KMS-11 (cell line): ENCODE measurements around the gene PLOD3.

Experiments
- H2AFZ ChIP-seq: fragments of 200-600 bp; sonication (generic); 2 replicates; pipeline ENCODE4 v1.6.1; 2016; ENCODE audit warnings: antibody characterized with exemption, mixed run types, low read depth
- H3K27ac ChIP-seq: fragments of 200-600 bp; sonication (generic); 2 replicates; pipeline ENCODE4 v1.6.1; 2016; ENCODE audit warnings: mild to moderate bottlenecking, mixed run types
- H3K27me3 ChIP-seq: fragments of 200-600 bp; sonication (generic); 2 replicates; pipeline ENCODE4 v1.6.1; 2017; ENCODE audit warnings: mild to moderate bottlenecking, low read depth, mixed run types, moderate library complexity; ENCODE audit not compliant: insufficient read depth
- H3K36me3 ChIP-seq: fragments of 200-600 bp; sonication (generic); 2 replicates; pipeline ENCODE4 v1.6.1; 2017; ENCODE audit warnings: mild to moderate bottlenecking, mixed run types; ENCODE audit not compliant: insufficient read depth
- H3K4me1 ChIP-seq: fragments of 200-600 bp; sonication (generic); 2 replicates; pipeline ENCODE4 v1.6.1; 2016; ENCODE audit warnings: mild to moderate bottlenecking, low read depth, mixed run types; ENCODE audit not compliant: poor library complexity, severe bottlenecking
- H3K4me2 ChIP-seq: fragments of 200-600 bp; sonication (generic); 2 replicates; pipeline ENCODE4 v1.7.0; 2016; ENCODE audit warnings: mild to moderate bottlenecking, mixed run types
- H3K4me3 ChIP-seq: fragments of 200-600 bp; sonication (generic); IDR thresholded peaks from 2 replicates; pipeline ENCODE4 v1.6.1; 2017; ENCODE audit warnings: low read depth, low read length, mixed read lengths; ENCODE audit not compliant: insufficient read depth
- H3K79me2 ChIP-seq: fragments of 200-600 bp; sonication (generic); 2 replicates; pipeline ENCODE4 v1.6.1; 2016; ENCODE audit warnings: low read depth, mixed run types; ENCODE audit not compliant: insufficient read depth
- H3K9ac ChIP-seq: fragments of 200-600 bp; sonication (generic); 2 replicates; pipeline ENCODE4 v1.6.1; 2016; ENCODE audit warnings: mild to moderate bottlenecking, mixed run types
- H4K20me1 ChIP-seq: fragments of 200-600 bp; sonication (generic); 2 replicates; pipeline ENCODE4 v1.6.1; 2016; ENCODE audit warnings: mild to moderate bottlenecking, mixed run types; ENCODE audit not compliant: insufficient read depth
- CTCF ChIP-seq: fragments of 200-600 bp; sonication (generic); conservative IDR thresholded peaks from 2 replicates; pipeline ENCODE4 v1.6.1; 2017; ENCODE audit warnings: low read depth, mild to moderate bottlenecking, antibody characterized with exemption, low read length, moderate library complexity, mixed read lengths

PLOD3 gene

DNA sequence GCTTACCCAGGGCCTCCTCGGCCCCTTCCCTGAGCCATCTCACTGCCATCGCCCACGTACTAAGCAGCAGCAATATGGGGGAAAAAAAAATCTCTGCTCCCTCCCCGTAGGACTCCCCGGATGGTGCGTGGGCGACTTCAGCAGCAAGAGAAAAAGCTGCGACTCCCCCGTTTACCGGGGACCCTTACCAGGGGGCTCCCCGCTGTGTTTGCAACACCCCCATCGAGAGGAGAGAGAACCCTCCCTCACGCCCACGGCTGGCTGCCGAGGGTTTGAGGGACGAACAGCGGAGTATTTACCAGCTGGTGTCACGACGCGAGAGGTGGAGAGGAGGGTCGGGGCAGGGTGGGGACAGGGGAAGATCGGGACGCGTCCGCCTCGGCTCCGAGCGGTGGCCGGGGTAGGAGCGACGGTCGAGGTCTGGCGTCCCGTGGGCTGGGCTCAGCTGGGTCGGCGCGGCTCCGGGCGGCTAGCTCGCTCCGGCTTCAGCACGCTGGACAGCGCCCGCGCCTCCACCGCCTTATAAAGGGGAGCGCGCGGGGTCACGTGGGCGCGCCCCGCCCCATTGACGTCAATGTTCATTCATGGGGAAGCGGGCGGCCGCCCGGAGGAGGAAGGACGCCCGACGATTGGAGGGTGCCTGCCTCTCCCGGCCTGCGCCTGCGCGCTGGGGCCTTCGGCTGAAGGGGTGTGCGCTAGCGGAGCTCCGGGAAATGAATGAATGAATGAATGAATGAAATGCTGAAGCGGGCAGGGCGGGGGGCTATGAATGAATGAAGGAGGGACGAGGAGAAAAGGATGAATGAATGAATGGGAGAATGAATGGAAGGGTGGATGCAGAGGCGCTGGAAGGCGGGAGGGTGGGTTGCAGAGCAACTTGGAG, 52.1 kb downstream of the PLOD3 start, which contains the start of gene VGF:
Gene VGF (minus strand): TSS at position 495 of the 883 bp plus-strand sequence. CDS start 726 bp downstream, outside the sequence.
- no peak for TF ChIP-seq CTCF
- no peaks in the 10 kb centered on the region for H3K36me3 ChIP-seq
- H3K27ac ChIP-seq, result no peak within 1 kb of the TSS
- no peak within 1 kb of the TSS for H3K9ac ChIP-seq
- peak within 1 kb of the TSS; percentile 71 for H2AFZ ChIP-seq
- H3K27me3 ChIP-seq, result peaks cover 51% of the 10 kb centered on the region
- H3K4me2 ChIP-seq, result peak within 1 kb of the TSS; percentile 74
- no peaks in the 10 kb centered on the region for H3K79me2 ChIP-seq
- peaks cover 18% of the 10 kb centered on the region for H3K4me1 ChIP-seq
- H4K20me1 ChIP-seq, result no peaks in the 10 kb centered on the region
- no peak within 1 kb of the TSS for H3K4me3 ChIP-seq

- Histone ChIP-seq H3K4me3 (no peak overlapping the region), H3K4me1 (peaks cover 11% of the 10 kb centered on the region), H3K79me2 (no peaks in the 10 kb centered on the region), H3K36me3 (no peaks in the 10 kb centered on the region), H3K4me2 (no peak overlapping the region), H2AFZ (no peak overlapping the region), H3K27ac (no peak overlapping the region), H3K9ac (no peak overlapping the region), H4K20me1 (no peaks in the 10 kb centered on the region), H3K27me3 (peaks cover 41% of the 10 kb centered on the region)
- no peak for TF ChIP-seq CTCF
Measured at GRCh38 chr7:101164071-101164840, 53.1 kb downstream of the PLOD3 start.

DNA sequence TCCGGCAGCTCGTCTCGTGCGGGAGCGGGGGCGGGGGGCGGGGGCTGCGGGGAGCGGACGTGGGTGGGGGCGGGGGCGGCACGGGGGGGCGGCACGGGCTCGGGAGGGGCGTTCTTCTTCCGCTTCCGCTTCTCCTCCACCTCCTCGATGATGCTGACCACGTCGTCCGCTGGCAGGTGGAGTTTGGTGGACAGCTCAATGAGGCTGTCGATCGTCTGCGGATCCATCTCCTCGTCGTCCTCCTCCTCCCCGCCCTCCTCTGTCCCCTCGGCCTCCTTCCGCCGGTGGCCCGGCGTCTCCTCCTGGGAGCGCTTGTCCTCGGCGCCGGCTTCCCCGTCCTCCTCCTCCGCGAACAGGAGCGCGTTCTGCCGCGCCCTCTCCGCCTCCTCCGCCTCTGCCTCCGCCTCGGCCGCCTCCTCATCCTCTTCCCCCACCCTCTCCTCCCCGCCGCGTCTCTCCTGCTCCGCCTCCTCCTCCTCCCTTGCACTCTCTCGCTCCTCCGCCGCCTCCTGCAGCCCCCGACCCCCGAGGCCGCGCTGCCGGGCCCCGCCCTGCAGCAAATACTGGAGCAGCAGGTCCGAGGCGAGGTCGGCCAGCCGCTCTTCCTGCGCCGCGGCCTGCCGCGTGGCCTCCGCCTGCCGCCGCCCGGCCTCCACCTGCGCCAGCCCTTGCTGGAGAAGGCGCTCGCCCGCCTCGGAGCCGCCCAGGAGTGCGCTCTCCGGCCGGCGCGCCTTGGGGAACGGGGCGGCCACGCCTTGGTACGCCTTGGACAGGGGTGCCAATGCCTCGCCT, 53.9 kb downstream of the PLOD3 start:
- no peaks in the 10 kb centered on the region for H3K36me3 ChIP-seq
- no peaks in the 10 kb centered on the region for H3K79me2 ChIP-seq
- peaks cover 33% of the 10 kb centered on the region for H3K27me3 ChIP-seq
- no peak for TF ChIP-seq CTCF
- H3K4me3 ChIP-seq, result no peak overlapping the region
- H2AFZ ChIP-seq, result no peak overlapping the region
- H3K9ac ChIP-seq, result no peak overlapping the region
- H3K4me1 ChIP-seq, result peaks cover 11% of the 10 kb centered on the region
- H4K20me1 ChIP-seq, result no peaks in the 10 kb centered on the region
- no peak overlapping the region for H3K27ac ChIP-seq
- no peak overlapping the region for H3K4me2 ChIP-seq

- no peaks in the 10 kb centered on the region for H3K36me3 ChIP-seq
- H2AFZ ChIP-seq, result no peak overlapping the region
- no peak overlapping the region for H3K4me3 ChIP-seq
- H3K4me1 ChIP-seq, result peaks cover 11% of the 10 kb centered on the region
- no peaks in the 10 kb centered on the region for H3K79me2 ChIP-seq
- no peaks in the 10 kb centered on the region for H4K20me1 ChIP-seq
- H3K27me3 ChIP-seq, result peaks cover 25% of the 10 kb centered on the region
- H3K27ac ChIP-seq, result no peak overlapping the region
- H3K4me2 ChIP-seq, result no peak overlapping the region
- H3K9ac ChIP-seq, result no peak overlapping the region
- TF ChIP-seq CTCF, result no peak
Measured at GRCh38 chr7:101162551-101163278, 54.7 kb downstream of the PLOD3 start.
